GM21360 (cell line): ENCODE data around the gene NUBP1.
"Not testable (repeated sequence)": the region's sequence is repeated elsewhere in the genome, so short reads cannot be mapped to it uniquely, and the experiment has no call there.

ENCODE experiments used
- ATAC-seq: cut with Tn5 transposase; IDR thresholded peaks from one replicate; pipeline ENCODE4 v1.9.1; 2021; ENCODE audit warnings: mild to moderate bottlenecking, moderate library complexity; ENCODE audit not compliant: unreplicated experiment

The NUBP1 gene

GRCh38 chr16:10750793-10751192, 7.2 kb downstream of the NUBP1 start:
- ATAC-seq, result no peak

GRCh38 chr16:10751291-10751697, 7.7 kb downstream of the NUBP1 start:
- no peak for ATAC-seq

GRCh38 chr16:10752843-10753523, 9.3 kb downstream of the NUBP1 start:
- peak; percentile 61 for ATAC-seq

GRCh38 chr16:10753670-10754069, 10.0 kb downstream of the NUBP1 start:
- no peak for ATAC-seq

GRCh38 chr16:10754941-10755340, 11.3 kb downstream of the NUBP1 start:
- no peak for ATAC-seq

GRCh38 chr16:10756574-10756973, 12.9 kb downstream of the NUBP1 start:
- ATAC-seq, result no peak

GRCh38 chr16:10760858-10761257, 17.2 kb downstream of the NUBP1 start:
- ATAC-seq, result no peak

- no peak for ATAC-seq
These were observed 17.7 kb downstream of the NUBP1 start for GRCh38 chr16:10761373-10761772.

GRCh38 chr16:10762336-10763016, 18.8 kb downstream of the NUBP1 start:
- no peak for ATAC-seq

- no peak for ATAC-seq
These were observed 19.8 kb downstream of the NUBP1 start for GRCh38 chr16:10763456-10763855.

GRCh38 chr16:10765772-10766171, 22.1 kb downstream of the NUBP1 start:
- ATAC-seq, result peak; percentile 58

- ATAC-seq, result no peak
These were observed 23.5 kb downstream of the NUBP1 start for GRCh38 chr16:10767127-10767526.

- ATAC-seq, result no peak
These were observed 25.7 kb downstream of the NUBP1 start for GRCh38 chr16:10769381-10769780.

- ATAC-seq, result no peak
These were observed 27.3 kb downstream of the NUBP1 start for GRCh38 chr16:10770907-10771306.

- ATAC-seq, result no peak
These were observed 32.6 kb downstream of the NUBP1 start for GRCh38 chr16:10776280-10776679.

- not testable (repeated sequence) for ATAC-seq
These were observed 33.3 kb downstream of the NUBP1 start for GRCh38 chr16:10776923-10777322.

GRCh38 chr16:10777356-10777755, 33.7 kb downstream of the NUBP1 start:
- ATAC-seq, result no peak

- not testable (repeated sequence) for ATAC-seq
These were observed 36.3 kb downstream of the NUBP1 start for GRCh38 chr16:10779908-10780307.

GRCh38 chr16:10780628-10781027, 37.0 kb downstream of the NUBP1 start:
- no peak for ATAC-seq

- no peak for ATAC-seq
These were observed 39.0 kb downstream of the NUBP1 start for GRCh38 chr16:10782628-10783027.

- ATAC-seq, result peak; percentile 49
These were observed 43.7 kb downstream of the NUBP1 start for GRCh38 chr16:10787304-10787703.

GRCh38 chr16:10788630-10789029, 45.0 kb downstream of the NUBP1 start:
- ATAC-seq, result not testable (repeated sequence)

- ATAC-seq, result peak; percentile 50
These were observed 47.4 kb downstream of the NUBP1 start for GRCh38 chr16:10791048-10791447.
